IMR-90 (cell line): ENCODE measurements around the gene ZNF512B. TPM values are rescaled to one million over a fixed set of nuclear protein-coding genes. Genes with fewer than 3 reads are reported as not detected.
A peak's percentile ranks its signal among the peaks of the same experiment; 100 is the strongest.

ENCODE experiments used
- ATAC-seq: fragments of 200-7000 bp; cut with Tn5 transposase; 2 replicates; pipeline ENCODE4 v1.9.1; 2020; ENCODE audit warnings: low read depth, mild to moderate bottlenecking, moderate library complexity
- BruUV-seq: library from RNA; stranded (reverse); fragments of 400-500 nt; replicated peaks from 2 replicates; lab custom pipeline; 2021; lab: Mats Ljungman, UMichigan
- CTCF ChIA-PET: fragments of 300-600 bp; formaldehyde crosslinking; extraction: SDS; loops from one replicate; lab custom pipeline; 2021; ENCODE audit warnings: antibody characterized with exemption; lab: Yijun Ruan, JAX
- POLR2A ChIA-PET: fragments of 300-600 bp; sonication (Branson Sonifier 250); formaldehyde crosslinking; loops from one replicate; lab custom pipeline; 2022; ENCODE audit warnings: antibody characterized with exemption; ENCODE audit not compliant: unreplicated experiment; lab: Charles Lee
- DNase-seq: peaks from one replicate; pipeline ENCODE4 v3.0.0; 2013
- H2AFZ ChIP-seq: replicated peaks from 2 replicates; pipeline ENCODE3; 2013; ENCODE audit warnings: low read length, mild to moderate bottlenecking; ENCODE audit not compliant: poor library complexity
- H2AK5ac ChIP-seq: 2 replicates; pipeline ENCODE4 v1.6.1; 2013; ENCODE audit warnings: low read depth, low read length, inconsistent platforms
- H2AK9ac ChIP-seq: replicated peaks from 2 replicates; pipeline ENCODE3; 2013; ENCODE audit warnings: mild to moderate bottlenecking, low read depth, low read length, moderate library complexity; ENCODE audit not compliant: poor library complexity
- H2BK120ac ChIP-seq: 2 replicates; pipeline ENCODE4 v1.6.1; 2013; ENCODE audit warnings: low read depth, low read length, inconsistent platforms
- H2BK15ac ChIP-seq: 3 replicates; pipeline ENCODE4 v1.6.1; 2013; ENCODE audit warnings: low read depth, low read length, inconsistent platforms
- H2BK20ac ChIP-seq: 2 replicates; pipeline ENCODE4 v1.6.1; 2013; ENCODE audit warnings: low read depth, mild to moderate bottlenecking, inconsistent platforms, low read length, moderate library complexity
- H2BK5ac ChIP-seq: 2 replicates; pipeline ENCODE4 v1.6.1; 2013; ENCODE audit warnings: mild to moderate bottlenecking, low read depth, low read length, inconsistent platforms; ENCODE audit not compliant: poor library complexity, severe bottlenecking
- H3K14ac ChIP-seq: replicated peaks from 2 replicates; pipeline ENCODE4 v1.6.1; 2013; ENCODE audit warnings: low read depth, low read length, inconsistent platforms
- H3K18ac ChIP-seq: 2 replicates; pipeline ENCODE4 v1.6.1; 2013; ENCODE audit warnings: low read depth, low read length, control low read depth
- H3K23ac ChIP-seq: 2 replicates; pipeline ENCODE4 v1.6.1; 2013; ENCODE audit warnings: low read depth, low read length, inconsistent platforms
- H3K27ac ChIP-seq: 2 replicates; pipeline ENCODE4 v1.5.1; 2013; ENCODE audit warnings: mild to moderate bottlenecking, control low read depth, low read length; ENCODE audit not compliant: insufficient read depth
- H3K27me3 ChIP-seq: 2 replicates; pipeline ENCODE4 v1.6.1; 2013; ENCODE audit warnings: low read length; ENCODE audit not compliant: control insufficient read depth, insufficient read depth
- H3K36me3 ChIP-seq: 2 replicates; pipeline ENCODE4 v1.6.1; 2013; ENCODE audit warnings: low read length, mixed read lengths; ENCODE audit not compliant: control insufficient read depth, insufficient read depth
- H3K4ac ChIP-seq: 2 replicates; pipeline ENCODE4 v1.6.1; 2013; ENCODE audit warnings: low read depth, low read length, inconsistent platforms
- H3K4me1 ChIP-seq: 2 replicates; pipeline ENCODE4 v1.6.1; 2013; ENCODE audit warnings: low read length, mixed read lengths; ENCODE audit not compliant: control insufficient read depth, insufficient read depth
- H3K4me2 ChIP-seq: 2 replicates; pipeline ENCODE4 v1.6.1; 2013; ENCODE audit warnings: low read depth, mild to moderate bottlenecking, control low read depth, low read length, moderate library complexity
- H3K4me3 ChIP-seq: 2 replicates; pipeline ENCODE4 v1.5.1; 2013; ENCODE audit warnings: low read depth, mild to moderate bottlenecking, control low read depth, low read length, moderate library complexity; ENCODE audit not compliant: insufficient read depth
- H3K56ac ChIP-seq: 2 replicates; pipeline ENCODE4 v1.6.1; 2013; ENCODE audit warnings: low read length, inconsistent platforms; ENCODE audit not compliant: insufficient read depth; ENCODE audit errors: extremely low read depth
- H3K79me1 ChIP-seq, 2 experiments: 2 replicates each; pipeline ENCODE4 v1.6.1; 2013; ENCODE audit warnings: low read length in 2 of 2, inconsistent platforms in 1 of 2, low read depth in 1 of 2
- H3K9ac ChIP-seq: 2 replicates; pipeline ENCODE4 v1.6.1; 2013; ENCODE audit warnings: low read depth, low read length, control low read depth
- H3K9me1 ChIP-seq: 2 replicates; pipeline ENCODE4 v1.6.1; 2013; ENCODE audit warnings: low read length, inconsistent platforms; ENCODE audit not compliant: insufficient read depth
- H3K9me3 ChIP-seq: 2 replicates; pipeline ENCODE4 v1.6.1; 2013; ENCODE audit warnings: low read length; ENCODE audit not compliant: control insufficient read depth, insufficient read depth
- H4K20me1 ChIP-seq: 2 replicates; pipeline ENCODE4 v1.6.1; 2013; ENCODE audit warnings: low read length, inconsistent platforms; ENCODE audit not compliant: insufficient read depth
- H4K5ac ChIP-seq: 2 replicates; pipeline ENCODE4 v1.6.1; 2013; ENCODE audit warnings: mild to moderate bottlenecking, low read depth, low read length, control low read depth
- H4K8ac ChIP-seq, 2 experiments: 2 replicates each; pipeline ENCODE4 v1.6.1; 2013; ENCODE audit warnings: low read depth in 2 of 2, low read length in 2 of 2, control low read depth in 1 of 2, inconsistent platforms in 1 of 2
- H4K91ac ChIP-seq: 2 replicates; pipeline ENCODE4 v1.6.1; 2013; ENCODE audit warnings: low read depth, low read length, inconsistent platforms; ENCODE audit not compliant: insufficient read depth
- BHLHE40 ChIP-seq: fragments of 150-350 bp; IDR thresholded peaks from 2 replicates; pipeline ENCODE4 v1.6.1; 2016; ENCODE audit warnings: mild to moderate bottlenecking, low read depth, low read length
- CHD1 ChIP-seq: IDR thresholded peaks from 2 replicates; pipeline ENCODE4 v1.6.1; 2012; ENCODE audit warnings: low read depth, low read length, improper control_type of control experiment
- MAFK ChIP-seq: IDR thresholded peaks from 2 replicates; pipeline ENCODE4 v1.6.1; 2012; ENCODE audit warnings: low read depth, low read length, improper control_type of control experiment
- MAZ ChIP-seq: IDR thresholded peaks from 2 replicates; pipeline ENCODE4 v1.6.1; 2012; ENCODE audit warnings: low read depth, mild to moderate bottlenecking, low read length, improper control_type of control experiment, moderate library complexity, borderline replicate concordance
- MXI1 ChIP-seq: IDR thresholded peaks from 2 replicates; pipeline ENCODE4 v1.6.1; 2012; ENCODE audit warnings: low read depth, mild to moderate bottlenecking, low read length, moderate library complexity, borderline replicate concordance
- NFE2L2 ChIP-seq: fragments of 150-350 bp; IDR thresholded peaks from 2 replicates; pipeline ENCODE4 v1.6.1; 2016; ENCODE audit warnings: low read depth, mild to moderate bottlenecking, low read length
- RAD21 ChIP-seq: IDR thresholded peaks from 2 replicates; pipeline ENCODE4 v1.6.1; 2012; ENCODE audit warnings: low read length, improper control_type of control experiment
- RFX5 ChIP-seq: IDR thresholded peaks from 2 replicates; pipeline ENCODE4 v1.8.0; 2012; ENCODE audit warnings: low read depth, mild to moderate bottlenecking, low read length, moderate library complexity
- WGBS, 2 experiments: methylation state at CpG; one replicate each; pipeline versions ENCODE4 v1.1.5 to v1.1.7; 2013; ENCODE audit warnings: missing lambda C conversion rate in 2 of 2; ENCODE audit not compliant: insufficient read length in 1 of 2; ENCODE audit errors: extremely low coverage in 2 of 2; 5-methylcytosine and 5-hydroxymethylcytosine counted together
- dilution Hi-C: fragments of 300-500 bp; cut with HindIII; formaldehyde crosslinking; loops from one replicate; pipeline ENCODE4 v1.14.3; 2018; ENCODE audit warnings: low sequenced_read_pairs; ENCODE audit not compliant: unreplicated experiment
- in situ Hi-C: fragments of 300-500 bp; cut with MboI; formaldehyde crosslinking; loops from 3 replicates; pipeline ENCODE4 v1.14.3; 2019; ENCODE audit warnings: low sequenced_read_pairs, inconsistent platforms, mixed read lengths
- intact Hi-C: fragments of 100-400 bp; cut with micrococcal nuclease; formaldehyde crosslinking; loops from 2 replicates; pipeline ENCODE4 v1.10.0; 2022
- polyA plus RNA-seq, 3 experiments: library from polyadenylated mRNA; depleted of rRNA; stranded (reverse); fragments of >200 nt; gene quantifications; 2 replicates each; pipeline ENCODE4 v1.2.3, GENCODE V29; 2012; ENCODE audit warnings: low replicate concordance in 1 of 3
- total RNA-seq: library from RNA; depleted of rRNA; stranded (reverse); fragments of >200 nt; gene quantifications from 2 replicates; pipeline ENCODE4 v1.2.3, GENCODE V29; 2012

ZNF512B gene
- total and polyA plus RNA-seq, 2 of the 4 experiments (the other 2 are of a cell fraction) = 6.5 to 15.6 TPM

GRCh38 chr20:63973160-63973479 is 3.4 kb upstream of the ZNF512B start:
- Histone ChIP-seq H2AK9ac (peak overlapping the region; percentile 70), H3K9me3 (no peaks in the 10 kb centered on the region), H3K4me3 (no peak overlapping the region), H3K27me3 (no peaks in the 10 kb centered on the region), H4K5ac (no peak overlapping the region), H3K9me1 (peaks cover 14% of the 10 kb centered on the region; the same call in 1 of the 2 replicates), H3K56ac (no peak overlapping the region), H4K91ac (no peak overlapping the region), H2BK5ac (no peak overlapping the region), H3K23ac (no peak overlapping the region), H2AK5ac (peak overlapping the region; percentile 62), H3K18ac (no peak overlapping the region), H3K4me1 (peaks cover 25% of the 10 kb centered on the region), H2AFZ (peak overlapping the region; percentile 99), H3K79me1 (peaks cover 10 to 11% of the 10 kb centered on the region in 2 experiments; a peak in 3 of 4 replicates), H2BK20ac (no peak overlapping the region), H4K8ac (peak overlapping the region in 1 of 2 experiments; percentile 79; a peak in 1 of 4 replicates), H4K20me1 (no peaks in the 10 kb centered on the region), H3K14ac (no peak overlapping the region), H2BK15ac (no peak overlapping the region), H3K9ac (no peak overlapping the region), H3K27ac (no peak overlapping the region), H2BK120ac (no peak overlapping the region), H3K4me2 (no peak overlapping the region), H3K36me3 (no peaks in the 10 kb centered on the region), H3K4ac (peak overlapping the region; percentile 32; the same call in 1 of the 2 replicates)
- no TSS peak for BruUV-seq
- dilution Hi-C loops = no loop called here
- in situ Hi-C loops = loop anchor here (10.0 kb wide), 1 partner anchor 438 kb away; the partner anchor contains the start of gene PTK6
- intact Hi-C loops = loop anchor here (5.0 kb wide), 1 partner anchor 196 kb away; no protein-coding TSS in a partner anchor
- TF ChIP-seq NFE2L2 (no peak), MXI1 (no peak), BHLHE40 (no peak), RFX5 (no peak), RAD21 (no peak), CHD1 (no peak), MAZ (no peak), MAFK (no peak)
- DNase-seq = no peak
- ChIA-PET POLR2A (no interaction called here), CTCF (interaction anchor here (0.7 kb wide), 1 partner anchor 16 kb away, joined by 3 read pairs; the partner anchor contains the start of gene UCKL1)
- ATAC-seq = no peak
- no CpG with 5 or more reads among the region's 3 CpGs for WGBS, 2 experiments
